Measurements from ENCODE around the gene SCYL1. TPM values are rescaled to one million over a fixed set of nuclear protein-coding genes. Genes with fewer than 3 reads are reported as not detected.
A peak's percentile ranks its signal among the peaks of the same experiment; 100 is the strongest.
"Not testable (repeated sequence)": the region's sequence is repeated elsewhere in the genome, so short reads cannot be mapped to it uniquely, and the experiment has no call there.

Gene SCYL1
- total and polyA plus RNA-seq, 2 experiments from 2014 or later, result 52.7 to 66.1 TPM

DNA sequence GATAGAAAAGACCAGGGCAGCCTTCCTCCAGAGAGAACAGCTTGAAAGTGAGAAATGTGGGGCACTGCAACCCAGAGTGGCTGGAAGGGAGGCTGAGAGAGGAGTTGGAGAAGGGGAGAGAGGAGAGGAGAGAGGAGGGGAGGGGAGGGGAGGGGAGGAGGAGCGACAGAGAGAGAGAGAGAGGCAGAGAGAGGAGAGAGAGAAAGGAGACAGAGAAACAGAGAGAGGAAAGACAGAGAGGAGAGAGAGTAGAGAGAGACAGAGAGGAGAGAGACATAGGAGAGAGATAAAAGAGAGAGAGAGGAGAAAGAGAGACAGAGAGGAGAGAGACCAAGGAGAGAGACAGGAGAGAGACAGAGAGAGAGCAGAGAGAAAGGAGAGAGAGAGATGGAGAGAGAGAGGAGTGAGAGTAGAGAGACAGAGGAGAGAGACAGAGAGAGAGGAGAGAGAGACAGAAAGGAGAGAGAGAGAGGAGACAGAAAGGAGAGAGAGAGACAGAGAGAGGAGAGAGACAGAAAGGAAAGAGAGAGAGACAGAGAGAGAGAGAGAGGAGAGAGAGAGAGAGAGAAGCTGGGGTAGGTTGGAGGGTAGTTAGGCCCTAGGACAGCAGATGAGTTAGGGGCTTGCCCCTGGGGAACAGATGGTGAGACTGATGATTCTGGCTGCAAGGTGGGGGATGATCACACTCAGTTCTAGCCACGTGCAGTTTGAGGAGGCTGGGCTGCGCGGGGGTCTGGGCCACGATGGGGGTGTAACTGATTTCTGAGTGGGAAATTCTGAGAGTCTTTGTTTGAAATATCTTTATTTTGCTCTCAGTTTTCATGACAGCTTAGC lies 8.5 kb upstream of the SCYL1 start:
- H3F3A ChIP-seq (replicated peaks; ENCODE audit: low read depth), result peaks cover 7% of the 10 kb centered on the region; the same call in 1 of the 2 replicates
- TF ChIP-seq NANOG (IDR thresholded peaks at IDR 0.05; ENCODE audit: borderline replicate concordance) (no peak), CREB1 (CRISPR knock-in tag; IDR thresholded peaks at IDR 0.05; ENCODE audit: low read depth) (no peak), STAT1 (IDR thresholded peaks at IDR 0.05; ENCODE audit: unreplicated experiment) (no peak), ZNF331 (CRISPR knock-in tag; IDR thresholded peaks at IDR 0.05; ENCODE audit: low read depth) (no peak)
- TF ChIP-seq, protein P1, sequence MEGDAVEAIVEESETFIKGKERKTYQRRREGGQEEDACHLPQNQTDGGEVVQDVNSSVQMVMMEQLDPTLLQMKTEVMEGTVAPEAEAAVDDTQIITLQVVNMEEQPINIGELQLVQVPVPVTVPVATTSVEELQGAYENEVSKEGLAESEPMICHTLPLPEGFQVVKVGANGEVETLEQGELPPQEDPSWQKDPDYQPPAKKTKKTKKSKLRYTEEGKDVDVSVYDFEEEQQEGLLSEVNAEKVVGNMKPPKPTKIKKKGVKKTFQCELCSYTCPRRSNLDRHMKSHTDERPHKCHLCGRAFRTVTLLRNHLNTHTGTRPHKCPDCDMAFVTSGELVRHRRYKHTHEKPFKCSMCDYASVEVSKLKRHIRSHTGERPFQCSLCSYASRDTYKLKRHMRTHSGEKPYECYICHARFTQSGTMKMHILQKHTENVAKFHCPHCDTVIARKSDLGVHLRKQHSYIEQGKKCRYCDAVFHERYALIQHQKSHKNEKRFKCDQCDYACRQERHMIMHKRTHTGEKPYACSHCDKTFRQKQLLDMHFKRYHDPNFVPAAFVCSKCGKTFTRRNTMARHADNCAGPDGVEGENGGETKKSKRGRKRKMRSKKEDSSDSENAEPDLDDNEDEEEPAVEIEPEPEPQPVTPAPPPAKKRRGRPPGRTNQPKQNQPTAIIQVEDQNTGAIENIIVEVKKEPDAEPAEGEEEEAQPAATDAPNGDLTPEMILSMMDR (conservative IDR thresholded peaks at IDR 0.05; ENCODE audit: low read depth in 2 of 2), result no peak
- TF ChIP-seq, protein P2, sequence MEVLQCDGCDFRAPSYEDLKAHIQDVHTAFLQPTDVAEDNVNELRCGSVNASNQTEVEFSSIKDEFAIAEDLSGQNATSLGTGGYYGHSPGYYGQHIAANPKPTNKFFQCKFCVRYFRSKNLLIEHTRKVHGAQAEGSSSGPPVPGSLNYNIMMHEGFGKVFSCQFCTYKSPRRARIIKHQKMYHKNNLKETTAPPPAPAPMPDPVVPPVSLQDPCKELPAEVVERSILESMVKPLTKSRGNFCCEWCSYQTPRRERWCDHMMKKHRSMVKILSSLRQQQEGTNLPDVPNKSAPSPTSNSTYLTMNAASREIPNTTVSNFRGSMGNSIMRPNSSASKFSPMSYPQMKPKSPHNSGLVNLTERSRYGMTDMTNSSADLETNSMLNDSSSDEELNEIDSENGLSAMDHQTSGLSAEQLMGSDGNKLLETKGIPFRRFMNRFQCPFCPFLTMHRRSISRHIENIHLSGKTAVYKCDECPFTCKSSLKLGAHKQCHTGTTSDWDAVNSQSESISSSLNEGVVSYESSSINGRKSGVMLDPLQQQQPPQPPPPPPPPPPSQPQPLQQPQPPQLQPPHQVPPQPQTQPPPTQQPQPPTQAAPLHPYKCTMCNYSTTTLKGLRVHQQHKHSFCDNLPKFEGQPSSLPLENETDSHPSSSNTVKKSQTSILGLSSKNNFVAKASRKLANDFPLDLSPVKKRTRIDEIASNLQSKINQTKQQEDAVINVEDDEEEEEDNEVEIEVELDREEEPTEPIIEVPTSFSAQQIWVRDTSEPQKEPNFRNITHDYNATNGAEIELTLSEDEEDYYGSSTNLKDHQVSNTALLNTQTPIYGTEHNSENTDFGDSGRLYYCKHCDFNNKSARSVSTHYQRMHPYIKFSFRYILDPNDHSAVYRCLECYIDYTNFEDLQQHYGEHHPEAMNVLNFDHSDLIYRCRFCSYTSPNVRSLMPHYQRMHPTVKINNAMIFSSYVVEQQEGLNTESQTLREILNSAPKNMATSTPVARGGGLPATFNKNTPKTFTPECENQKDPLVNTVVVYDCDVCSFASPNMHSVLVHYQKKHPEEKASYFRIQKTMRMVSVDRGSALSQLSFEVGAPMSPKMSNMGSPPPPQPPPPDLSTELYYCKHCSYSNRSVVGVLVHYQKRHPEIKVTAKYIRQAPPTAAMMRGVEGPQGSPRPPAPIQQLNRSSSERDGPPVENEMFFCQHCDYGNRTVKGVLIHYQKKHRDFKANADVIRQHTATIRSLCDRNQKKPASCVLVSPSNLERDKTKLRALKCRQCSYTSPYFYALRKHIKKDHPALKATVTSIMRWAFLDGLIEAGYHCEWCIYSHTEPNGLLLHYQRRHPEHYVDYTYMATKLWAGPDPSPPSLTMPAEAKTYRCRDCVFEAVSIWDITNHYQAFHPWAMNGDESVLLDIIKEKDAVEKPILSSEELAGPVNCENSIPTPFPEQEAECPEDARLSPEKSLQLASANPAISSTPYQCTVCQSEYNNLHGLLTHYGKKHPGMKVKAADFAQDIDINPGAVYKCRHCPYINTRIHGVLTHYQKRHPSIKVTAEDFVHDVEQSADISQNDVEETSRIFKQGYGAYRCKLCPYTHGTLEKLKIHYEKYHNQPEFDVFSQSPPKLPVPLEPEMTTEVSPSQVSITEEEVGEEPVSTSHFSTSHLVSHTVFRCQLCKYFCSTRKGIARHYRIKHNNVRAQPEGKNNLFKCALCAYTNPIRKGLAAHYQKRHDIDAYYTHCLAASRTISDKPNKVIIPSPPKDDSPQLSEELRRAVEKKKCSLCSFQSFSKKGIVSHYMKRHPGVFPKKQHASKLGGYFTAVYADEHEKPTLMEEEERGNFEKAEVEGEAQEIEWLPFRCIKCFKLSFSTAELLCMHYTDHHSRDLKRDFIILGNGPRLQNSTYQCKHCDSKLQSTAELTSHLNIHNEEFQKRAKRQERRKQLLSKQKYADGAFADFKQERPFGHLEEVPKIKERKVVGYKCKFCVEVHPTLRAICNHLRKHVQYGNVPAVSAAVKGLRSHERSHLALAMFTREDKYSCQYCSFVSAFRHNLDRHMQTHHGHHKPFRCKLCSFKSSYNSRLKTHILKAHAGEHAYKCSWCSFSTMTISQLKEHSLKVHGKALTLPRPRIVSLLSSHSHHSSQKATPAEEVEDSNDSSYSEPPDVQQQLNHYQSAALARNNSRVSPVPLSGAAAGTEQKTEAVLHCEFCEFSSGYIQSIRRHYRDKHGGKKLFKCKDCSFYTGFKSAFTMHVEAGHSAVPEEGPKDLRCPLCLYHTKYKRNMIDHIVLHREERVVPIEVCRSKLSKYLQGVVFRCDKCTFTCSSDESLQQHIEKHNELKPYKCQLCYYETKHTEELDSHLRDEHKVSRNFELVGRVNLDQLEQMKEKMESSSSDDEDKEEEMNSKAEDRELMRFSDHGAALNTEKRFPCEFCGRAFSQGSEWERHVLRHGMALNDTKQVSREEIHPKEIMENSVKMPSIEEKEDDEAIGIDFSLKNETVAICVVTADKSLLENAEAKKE (CRISPR knock-in tag; IDR thresholded peaks at IDR 0.05), result no peak
- TF ChIP-seq, protein P3, sequence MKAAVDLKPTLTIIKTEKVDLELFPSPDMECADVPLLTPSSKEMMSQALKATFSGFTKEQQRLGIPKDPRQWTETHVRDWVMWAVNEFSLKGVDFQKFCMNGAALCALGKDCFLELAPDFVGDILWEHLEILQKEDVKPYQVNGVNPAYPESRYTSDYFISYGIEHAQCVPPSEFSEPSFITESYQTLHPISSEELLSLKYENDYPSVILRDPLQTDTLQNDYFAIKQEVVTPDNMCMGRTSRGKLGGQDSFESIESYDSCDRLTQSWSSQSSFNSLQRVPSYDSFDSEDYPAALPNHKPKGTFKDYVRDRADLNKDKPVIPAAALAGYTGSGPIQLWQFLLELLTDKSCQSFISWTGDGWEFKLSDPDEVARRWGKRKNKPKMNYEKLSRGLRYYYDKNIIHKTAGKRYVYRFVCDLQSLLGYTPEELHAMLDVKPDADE (IDR thresholded peaks at IDR 0.05), result no peak
- H3K9me2 ChIP-seq (ENCODE audit: insufficient read depth), result no peaks in the 10 kb centered on the region
- H3K36me3 Mint-ChIP-seq (ENCODE audit: low read depth), result no peaks in the 10 kb centered on the region
- H3K27me3 Mint-ChIP-seq (ENCODE audit: insufficient read depth, low read depth, poor library complexity), result peaks cover 12% of the 10 kb centered on the region
- H3K36me3 ChIP-seq (ENCODE audit: insufficient read depth), result no peaks in the 10 kb centered on the region
- H3K4me1 ChIP-seq (ENCODE audit: insufficient read depth), result no peaks in the 10 kb centered on the region
- peak overlapping the region; percentile 52 for H2AFZ ChIP-seq
- no peak overlapping the region for H3K27ac ChIP-seq (ENCODE audit: low read depth)
- no peak overlapping the region for H3K4me2 ChIP-seq
- peaks cover 6% of the 10 kb centered on the region; the same call in 1 of the 3 replicates for H3K9me3 Mint-ChIP-seq
- no peaks in the 10 kb centered on the region for H3K79me2 ChIP-seq (replicated peaks; ENCODE audit: insufficient read depth)
- H3K27me3 ChIP-seq (ENCODE audit: insufficient read depth), result no peaks in the 10 kb centered on the region
- no peak for DNase-seq (ENCODE audit: low spot score)
- H3K4me1 Mint-ChIP-seq, result no peaks in the 10 kb centered on the region; the same call in 2 of the 3 replicates
- H4K20me1 ChIP-seq (replicated peaks; ENCODE audit: insufficient read depth), result no peaks in the 10 kb centered on the region
- H3K4me3 ChIP-seq, result no peak overlapping the region
- no peak overlapping the region for H3K27ac Mint-ChIP-seq
- no peak for ATAC-seq
- no peak overlapping the region for H3K4me3 Mint-ChIP-seq

DNA sequence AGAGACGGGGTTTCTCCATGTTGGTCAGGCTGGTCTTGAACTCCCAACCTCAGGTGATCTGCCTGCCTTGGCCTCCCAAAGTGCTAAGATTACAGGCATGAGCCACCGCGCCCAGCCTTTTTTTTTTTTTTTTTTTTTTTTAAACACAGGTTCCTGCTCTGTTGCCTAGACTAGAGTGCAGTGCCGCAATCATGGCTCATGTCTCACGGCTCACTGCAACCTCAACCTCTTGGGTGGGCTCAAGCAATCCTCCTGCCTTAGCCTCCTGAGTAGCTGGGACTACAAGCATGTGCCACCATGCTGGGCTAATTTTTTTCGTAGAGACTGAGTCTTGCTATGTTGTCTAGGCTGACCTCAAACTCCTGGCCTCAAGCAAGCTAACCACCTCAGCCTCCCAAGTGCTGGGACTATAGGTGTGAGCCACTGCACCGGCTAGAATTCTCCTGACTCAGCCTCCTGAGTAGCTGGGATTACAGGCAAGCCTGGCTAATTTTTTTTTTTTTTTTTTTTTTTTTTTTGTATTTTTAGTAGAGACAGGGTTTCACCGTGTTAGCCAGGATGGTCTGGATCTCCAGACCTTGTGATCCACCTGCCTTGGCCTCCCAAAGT lies 5.8 kb upstream of the SCYL1 start:
- H3K27me3 Mint-ChIP-seq (ENCODE audit: insufficient read depth, low read depth, poor library complexity), result peaks cover 15% of the 10 kb centered on the region
- not testable (repeated sequence) for H3F3A ChIP-seq (replicated peaks; ENCODE audit: low read depth); H3K9me2 ChIP-seq (ENCODE audit: insufficient read depth); H3K4me3 ChIP-seq; H3K27ac Mint-ChIP-seq; H3K4me3 Mint-ChIP-seq; H3K9me3 Mint-ChIP-seq; H3K27me3 ChIP-seq (ENCODE audit: insufficient read depth); ATAC-seq; DNase-seq (ENCODE audit: low spot score); H3K36me3 Mint-ChIP-seq (ENCODE audit: low read depth); H4K20me1 ChIP-seq (replicated peaks; ENCODE audit: insufficient read depth); H3K27ac ChIP-seq (ENCODE audit: low read depth); H3K4me1 Mint-ChIP-seq; H3K4me1 ChIP-seq (ENCODE audit: insufficient read depth); H3K79me2 ChIP-seq (replicated peaks; ENCODE audit: insufficient read depth); H3K4me2 ChIP-seq; H3K36me3 ChIP-seq (ENCODE audit: insufficient read depth); H2AFZ ChIP-seq
